SK-N-SH treated with all-trans-retinoic acid at 6 μM for 48 hours (cell line): ENCODE results near the gene KIF22.

Source experiments
- ATAC-seq: fragments of 200-7000 bp; cut with Tn5 transposase; 3 replicates; pipeline ENCODE4 v1.9.1; 2020; ENCODE audit warnings: mild to moderate bottlenecking, moderate library complexity
- ARNTL ChIP-seq: fragments of 450-650 bp; formaldehyde crosslinking; IDR thresholded peaks from 2 replicates; pipeline ENCODE4 v1.5.0; 2020; ENCODE audit warnings: low read depth, mild to moderate bottlenecking, moderate library complexity, borderline replicate concordance
- BACH2 ChIP-seq: fragments of 250-450 bp; sonication (Bioruptor Pico); IDR thresholded peaks from 2 replicates; pipeline ENCODE4 v1.9.0; 2021; ENCODE audit warnings: mild to moderate bottlenecking, borderline replicate concordance
- CSDC2 ChIP-seq: fragments of 250-450 bp; sonication (Bioruptor Pico); IDR thresholded peaks from 2 replicates; pipeline ENCODE4 v1.5.0; 2020; ENCODE audit warnings: mild to moderate bottlenecking, moderate library complexity
- CSRNP3 ChIP-seq: fragments of 250-450 bp; sonication (Bioruptor Pico); IDR thresholded peaks from 2 replicates; pipeline ENCODE4 v1.5.1; 2021; ENCODE audit warnings: mild to moderate bottlenecking, moderate library complexity
- ESRRG ChIP-seq: fragments of 250-450 bp; sonication (Bioruptor Pico); IDR thresholded peaks from 2 replicates; pipeline ENCODE4 v1.6.1; 2021; ENCODE audit warnings: mild to moderate bottlenecking
- GLIS3 ChIP-seq: fragments of 250-450 bp; sonication (Bioruptor Pico); IDR thresholded peaks from 2 replicates; pipeline ENCODE4 v1.5.0; 2020; ENCODE audit warnings: mild to moderate bottlenecking, moderate library complexity
- ISL1 ChIP-seq: fragments of 250-450 bp; sonication (Bioruptor Pico); IDR thresholded peaks from 2 replicates; pipeline ENCODE4 v2.1.2; 2022; ENCODE audit warnings: mild to moderate bottlenecking, moderate library complexity
- OSR1 ChIP-seq: fragments of 250-450 bp; sonication (Bioruptor Pico); IDR thresholded peaks from 2 replicates; pipeline ENCODE4 v1.8.0; 2022; ENCODE audit warnings: moderate library complexity, mild to moderate bottlenecking, inconsistent platforms
- PPARA ChIP-seq: fragments of 250-450 bp; sonication (Bioruptor Pico); IDR thresholded peaks from 2 replicates; pipeline ENCODE4 v1.5.0; 2020; ENCODE audit warnings: mild to moderate bottlenecking, borderline replicate concordance
- RARB ChIP-seq: fragments of 250-450 bp; sonication (Bioruptor Pico); IDR thresholded peaks from 2 replicates; pipeline ENCODE4 v1.8.0; 2021; ENCODE audit warnings: mild to moderate bottlenecking, moderate library complexity
- SNAI2 ChIP-seq: fragments of 250-450 bp; sonication (Bioruptor Pico); IDR thresholded peaks from 2 replicates; pipeline ENCODE4 v1.5.0; 2020; ENCODE audit warnings: mild to moderate bottlenecking, moderate library complexity
- TCF4 ChIP-seq: fragments of 250-450 bp; sonication (Bioruptor Pico); IDR thresholded peaks from 2 replicates; pipeline ENCODE4 v1.8.0; 2021; ENCODE audit warnings: mild to moderate bottlenecking, moderate library complexity, borderline replicate concordance
- TOX ChIP-seq: fragments of 250-450 bp; sonication (Bioruptor Pico); IDR thresholded peaks from 2 replicates; pipeline ENCODE4 v1.8.0; 2021; ENCODE audit warnings: mild to moderate bottlenecking, moderate library complexity, borderline replicate concordance
- ZC3H10 ChIP-seq: fragments of 250-450 bp; sonication (Bioruptor Pico); IDR thresholded peaks from 2 replicates; pipeline ENCODE4 v1.5.1; 2021; ENCODE audit warnings: mild to moderate bottlenecking, moderate library complexity
- ZFP3 ChIP-seq: fragments of 250-450 bp; sonication (Bioruptor Pico); IDR thresholded peaks from 2 replicates; pipeline ENCODE4 v1.5.0; 2020; ENCODE audit warnings: mild to moderate bottlenecking, moderate library complexity
- ZFP30 ChIP-seq: fragments of 450-650 bp; formaldehyde crosslinking; IDR thresholded peaks from 2 replicates; pipeline ENCODE4 v1.5.0; 2022; ENCODE audit warnings: mild to moderate bottlenecking, moderate library complexity
- ZNF565 ChIP-seq: fragments of 450-650 bp; formaldehyde crosslinking; conservative IDR thresholded peaks from 2 replicates; pipeline ENCODE4 v1.5.0; 2020; ENCODE audit warnings: low read depth, mild to moderate bottlenecking, moderate library complexity
- ZNF70 ChIP-seq: fragments of 450-650 bp; formaldehyde crosslinking; IDR thresholded peaks from 2 replicates; pipeline ENCODE4 v1.5.0; 2020; ENCODE audit warnings: mild to moderate bottlenecking, moderate library complexity
- TF ChIP-seq, protein P1 (sequence below): fragments of 250-450 bp; sonication (Bioruptor Pico); IDR thresholded peaks from 2 replicates; pipeline ENCODE4 v1.5.1; 2020; ENCODE audit warnings: low read depth, mild to moderate bottlenecking, moderate library complexity
- TF ChIP-seq, protein P2 (sequence below): fragments of 250-450 bp; sonication (Bioruptor Pico); IDR thresholded peaks from 2 replicates; pipeline ENCODE4 v1.8.0; 2020; ENCODE audit warnings: mild to moderate bottlenecking, moderate library complexity, borderline replicate concordance
- TF ChIP-seq, protein P3 (sequence below): fragments of 250-450 bp; sonication (Bioruptor Pico); IDR thresholded peaks from 2 replicates; pipeline ENCODE4 v1.8.0; 2021; ENCODE audit warnings: low read depth, mild to moderate bottlenecking, moderate library complexity, borderline replicate concordance
- TF ChIP-seq, protein P4 (sequence below): fragments of 250-450 bp; sonication (Bioruptor Pico); IDR thresholded peaks from 2 replicates; pipeline ENCODE4 v1.5.0; 2020; ENCODE audit warnings: mild to moderate bottlenecking, moderate library complexity

KIF22 gene

GRCh38 chr16:29848420-29849297 is 58.1 kb downstream of the KIF22 start:
- peak; percentile 91 for ATAC-seq
- TF ChIP-seq ZFP30 (CRISPR knock-in tag) (no peak), ZNF565 (CRISPR knock-in tag) (no peak), BACH2 (CRISPR knock-in tag) (no peak), RARB (CRISPR knock-in tag) (no peak), ZFP3 (no peak), SNAI2 (no peak)

DNA sequence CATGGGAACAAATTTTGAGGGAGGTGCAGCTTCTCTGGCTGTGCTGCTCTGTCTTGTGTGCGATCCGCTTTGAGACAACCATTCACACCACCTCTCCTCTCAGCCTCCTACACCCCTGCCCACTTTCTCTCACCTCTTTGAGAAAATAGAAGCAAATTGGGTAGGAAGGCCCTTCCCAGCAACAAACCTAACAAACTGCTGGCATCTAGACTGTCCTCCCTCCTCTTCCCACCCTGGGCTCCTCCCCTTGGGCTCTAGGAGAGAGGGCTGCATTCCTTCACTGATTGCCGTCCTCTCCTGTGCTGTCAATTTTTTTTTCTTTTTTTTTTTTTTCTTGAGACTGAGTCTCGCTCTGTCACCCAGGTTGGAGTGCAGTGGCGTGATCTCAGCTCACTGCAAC is 59.0 kb downstream of the KIF22 start:
- ATAC-seq, result no peak
- TF ChIP-seq ZFP30 (CRISPR knock-in tag), result no peak
- TF ChIP-seq CSDC2, result no peak

DNA sequence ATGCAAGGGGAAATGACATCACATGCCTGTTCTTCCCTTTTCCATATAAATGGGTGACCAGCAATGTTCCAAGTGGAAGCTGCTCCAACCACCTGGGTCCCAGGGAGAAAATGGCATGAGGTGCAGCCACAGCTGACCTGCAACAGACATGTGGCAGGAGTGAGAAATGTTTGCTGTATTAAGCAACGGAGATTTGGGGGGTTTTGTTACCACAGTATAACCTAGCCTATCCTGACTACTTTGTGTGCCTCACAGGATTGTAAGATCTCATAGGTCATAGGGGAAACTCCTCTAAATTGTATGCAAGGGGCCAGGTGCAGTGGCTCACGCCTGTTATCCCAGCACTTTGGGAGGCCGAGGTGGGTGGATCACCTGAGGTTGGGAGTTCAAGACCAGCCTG is 60.4 kb downstream of the KIF22 start:
- ATAC-seq, result no peak

GRCh38 chr16:29852654-29853053 is 62.1 kb downstream of the KIF22 start:
- TF ChIP-seq ZNF70 (CRISPR knock-in tag) (no peak), TOX (CRISPR knock-in tag) (no peak)
- no peak for ATAC-seq

More for the DNA sequence above, 60.4 kb downstream of the KIF22 start:
- TF ChIP-seq OSR1 (CRISPR knock-in tag) (no peak), TOX (CRISPR knock-in tag) (no peak), ARNTL (CRISPR knock-in tag) (no peak), ZNF70 (CRISPR knock-in tag) (no peak), GLIS3 (CRISPR knock-in tag) (no peak), TCF4 (CRISPR knock-in tag) (no peak), ZC3H10 (no peak)
- TF ChIP-seq, protein P1, sequence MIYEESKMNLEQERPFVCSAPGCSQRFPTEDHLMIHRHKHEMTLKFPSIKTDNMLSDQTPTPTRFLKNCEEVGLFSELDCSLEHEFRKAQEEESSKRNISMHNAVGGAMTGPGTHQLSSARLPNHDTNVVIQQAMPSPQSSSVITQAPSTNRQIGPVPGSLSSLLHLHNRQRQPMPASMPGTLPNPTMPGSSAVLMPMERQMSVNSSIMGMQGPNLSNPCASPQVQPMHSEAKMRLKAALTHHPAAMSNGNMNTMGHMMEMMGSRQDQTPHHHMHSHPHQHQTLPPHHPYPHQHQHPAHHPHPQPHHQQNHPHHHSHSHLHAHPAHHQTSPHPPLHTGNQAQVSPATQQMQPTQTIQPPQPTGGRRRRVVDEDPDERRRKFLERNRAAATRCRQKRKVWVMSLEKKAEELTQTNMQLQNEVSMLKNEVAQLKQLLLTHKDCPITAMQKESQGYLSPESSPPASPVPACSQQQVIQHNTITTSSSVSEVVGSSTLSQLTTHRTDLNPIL, result no peak

DNA sequence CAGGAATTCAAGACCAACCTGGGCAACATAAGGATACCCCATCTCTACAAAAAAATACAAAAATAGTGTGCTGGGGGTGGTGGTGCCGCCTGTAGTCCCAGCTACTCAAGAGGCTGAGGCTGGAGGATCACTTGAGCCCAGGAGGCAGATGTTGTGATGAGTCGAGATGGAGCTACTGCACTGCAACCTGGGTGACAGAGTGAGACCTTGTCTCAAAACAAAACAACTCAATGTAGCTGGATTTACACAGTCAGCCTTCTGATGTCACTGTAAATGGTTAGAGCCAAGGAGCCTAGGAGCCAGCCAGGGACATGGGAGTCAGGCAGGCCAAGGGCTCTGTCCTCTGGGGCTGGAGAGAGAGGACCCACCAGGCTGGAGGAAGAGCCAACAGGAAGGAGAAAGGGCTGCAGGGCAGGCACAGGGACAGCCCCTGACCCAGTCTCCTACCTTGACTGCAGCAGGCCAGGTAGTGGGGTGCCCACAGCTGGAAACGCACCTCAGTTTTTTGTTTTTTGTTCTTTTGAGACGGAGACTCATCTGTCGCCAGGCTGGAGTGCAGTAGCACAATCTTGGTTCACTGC is 64.1 kb downstream of the KIF22 start:
- no peak for TF ChIP-seq PPARA (CRISPR knock-in tag)
- TF ChIP-seq, protein P2, sequence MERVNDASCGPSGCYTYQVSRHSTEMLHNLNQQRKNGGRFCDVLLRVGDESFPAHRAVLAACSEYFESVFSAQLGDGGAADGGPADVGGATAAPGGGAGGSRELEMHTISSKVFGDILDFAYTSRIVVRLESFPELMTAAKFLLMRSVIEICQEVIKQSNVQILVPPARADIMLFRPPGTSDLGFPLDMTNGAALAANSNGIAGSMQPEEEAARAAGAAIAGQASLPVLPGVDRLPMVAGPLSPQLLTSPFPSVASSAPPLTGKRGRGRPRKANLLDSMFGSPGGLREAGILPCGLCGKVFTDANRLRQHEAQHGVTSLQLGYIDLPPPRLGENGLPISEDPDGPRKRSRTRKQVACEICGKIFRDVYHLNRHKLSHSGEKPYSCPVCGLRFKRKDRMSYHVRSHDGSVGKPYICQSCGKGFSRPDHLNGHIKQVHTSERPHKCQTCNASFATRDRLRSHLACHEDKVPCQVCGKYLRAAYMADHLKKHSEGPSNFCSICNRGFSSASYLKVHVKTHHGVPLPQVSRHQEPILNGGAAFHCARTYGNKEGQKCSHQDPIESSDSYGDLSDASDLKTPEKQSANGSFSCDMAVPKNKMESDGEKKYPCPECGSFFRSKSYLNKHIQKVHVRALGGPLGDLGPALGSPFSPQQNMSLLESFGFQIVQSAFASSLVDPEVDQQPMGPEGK (CRISPR knock-in tag), result no peak
- no peak for TF ChIP-seq ZNF565 (CRISPR knock-in tag)
- TF ChIP-seq TCF4 (CRISPR knock-in tag), result no peak
- TF ChIP-seq ZFP30 (CRISPR knock-in tag), result no peak
- no peak for TF ChIP-seq ISL1
- TF ChIP-seq, protein P3, sequence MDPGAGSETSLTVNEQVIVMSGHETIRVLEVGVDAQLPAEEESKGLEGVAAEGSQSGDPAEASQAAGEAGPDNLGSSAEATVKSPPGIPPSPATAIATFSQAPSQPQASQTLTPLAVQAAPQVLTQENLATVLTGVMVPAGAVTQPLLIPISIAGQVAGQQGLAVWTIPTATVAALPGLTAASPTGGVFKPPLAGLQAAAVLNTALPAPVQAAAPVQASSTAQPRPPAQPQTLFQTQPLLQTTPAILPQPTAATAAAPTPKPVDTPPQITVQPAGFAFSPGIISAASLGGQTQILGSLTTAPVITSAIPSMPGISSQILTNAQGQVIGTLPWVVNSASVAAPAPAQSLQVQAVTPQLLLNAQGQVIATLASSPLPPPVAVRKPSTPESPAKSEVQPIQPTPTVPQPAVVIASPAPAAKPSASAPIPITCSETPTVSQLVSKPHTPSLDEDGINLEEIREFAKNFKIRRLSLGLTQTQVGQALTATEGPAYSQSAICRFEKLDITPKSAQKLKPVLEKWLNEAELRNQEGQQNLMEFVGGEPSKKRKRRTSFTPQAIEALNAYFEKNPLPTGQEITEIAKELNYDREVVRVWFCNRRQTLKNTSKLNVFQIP (CRISPR knock-in tag), result no peak
- TF ChIP-seq, protein P4, sequence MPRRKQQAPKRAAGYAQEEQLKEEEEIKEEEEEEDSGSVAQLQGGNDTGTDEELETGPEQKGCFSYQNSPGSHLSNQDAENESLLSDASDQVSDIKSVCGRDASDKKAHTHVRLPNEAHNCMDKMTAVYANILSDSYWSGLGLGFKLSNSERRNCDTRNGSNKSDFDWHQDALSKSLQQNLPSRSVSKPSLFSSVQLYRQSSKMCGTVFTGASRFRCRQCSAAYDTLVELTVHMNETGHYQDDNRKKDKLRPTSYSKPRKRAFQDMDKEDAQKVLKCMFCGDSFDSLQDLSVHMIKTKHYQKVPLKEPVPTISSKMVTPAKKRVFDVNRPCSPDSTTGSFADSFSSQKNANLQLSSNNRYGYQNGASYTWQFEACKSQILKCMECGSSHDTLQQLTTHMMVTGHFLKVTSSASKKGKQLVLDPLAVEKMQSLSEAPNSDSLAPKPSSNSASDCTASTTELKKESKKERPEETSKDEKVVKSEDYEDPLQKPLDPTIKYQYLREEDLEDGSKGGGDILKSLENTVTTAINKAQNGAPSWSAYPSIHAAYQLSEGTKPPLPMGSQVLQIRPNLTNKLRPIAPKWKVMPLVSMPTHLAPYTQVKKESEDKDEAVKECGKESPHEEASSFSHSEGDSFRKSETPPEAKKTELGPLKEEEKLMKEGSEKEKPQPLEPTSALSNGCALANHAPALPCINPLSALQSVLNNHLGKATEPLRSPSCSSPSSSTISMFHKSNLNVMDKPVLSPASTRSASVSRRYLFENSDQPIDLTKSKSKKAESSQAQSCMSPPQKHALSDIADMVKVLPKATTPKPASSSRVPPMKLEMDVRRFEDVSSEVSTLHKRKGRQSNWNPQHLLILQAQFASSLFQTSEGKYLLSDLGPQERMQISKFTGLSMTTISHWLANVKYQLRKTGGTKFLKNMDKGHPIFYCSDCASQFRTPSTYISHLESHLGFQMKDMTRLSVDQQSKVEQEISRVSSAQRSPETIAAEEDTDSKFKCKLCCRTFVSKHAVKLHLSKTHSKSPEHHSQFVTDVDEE, result no peak
- TF ChIP-seq GLIS3 (CRISPR knock-in tag), result no peak
- no peak for TF ChIP-seq ZC3H10
- TF ChIP-seq CSRNP3, result no peak
- TF ChIP-seq ZNF70 (CRISPR knock-in tag), result no peak
- TF ChIP-seq SNAI2, result no peak
- TF ChIP-seq ESRRG, result no peak
- no peak for TF ChIP-seq TOX (CRISPR knock-in tag)
- peak; percentile 23 for ATAC-seq
